ENCODE measurements around the gene LPAR3.
"Not testable (repeated sequence)": the region's sequence is repeated elsewhere in the genome, so short reads cannot be mapped to it uniquely, and the experiment has no call there.

The LPAR3 gene

GRCh38 chr1:84902727-84903126, 9.7 kb upstream of the LPAR3 start:
- DNase-seq = not testable (repeated sequence)

- no peak for DNase-seq
Observed at GRCh38 chr1:84899969-84900368, 7.0 kb upstream of the LPAR3 start.

- no peak for DNase-seq
Observed at GRCh38 chr1:84896279-84896678, 3.3 kb upstream of the LPAR3 start.

- DNase-seq = no peak
Observed at GRCh38 chr1:84890566-84890965, 2.4 kb downstream of the LPAR3 start.

GRCh38 chr1:84889437-84889836, 3.6 kb downstream of the LPAR3 start:
- DNase-seq = peak; percentile 2

- DNase-seq = no peak
Observed at GRCh38 chr1:84888753-84889152, 4.3 kb downstream of the LPAR3 start.

GRCh38 chr1:84887261-84887934, 5.6 kb downstream of the LPAR3 start:
- no peak for DNase-seq

GRCh38 chr1:84885469-84885868, 7.5 kb downstream of the LPAR3 start:
- DNase-seq = no peak

- no peak for DNase-seq
Observed at GRCh38 chr1:84884671-84885389, 8.2 kb downstream of the LPAR3 start.

GRCh38 chr1:84883286-84883685, 9.7 kb downstream of the LPAR3 start:
- DNase-seq = no peak

- DNase-seq = no peak
Observed at GRCh38 chr1:84877592-84877991, 15.4 kb downstream of the LPAR3 start.

- no peak for DNase-seq
Observed at GRCh38 chr1:84876353-84876752, 16.7 kb downstream of the LPAR3 start.

GRCh38 chr1:84873366-84873765, 19.6 kb downstream of the LPAR3 start:
- no peak for DNase-seq

- DNase-seq = no peak
Observed at GRCh38 chr1:84872696-84873355, 20.2 kb downstream of the LPAR3 start.

GRCh38 chr1:84871181-84871580, 21.8 kb downstream of the LPAR3 start:
- no peak for DNase-seq

- no peak for DNase-seq
Observed at GRCh38 chr1:84870591-84870990, 22.4 kb downstream of the LPAR3 start.

- DNase-seq = peak; percentile 55
Observed at GRCh38 chr1:84869720-84870119, 23.3 kb downstream of the LPAR3 start.

GRCh38 chr1:84862810-84863251, 30.2 kb downstream of the LPAR3 start:
- peak; percentile 4 for DNase-seq

GRCh38 chr1:84861988-84862644, 30.9 kb downstream of the LPAR3 start:
- DNase-seq = no peak

GRCh38 chr1:84861516-84861915, 31.5 kb downstream of the LPAR3 start:
- DNase-seq = no peak

GRCh38 chr1:84859866-84860265, 33.1 kb downstream of the LPAR3 start:
- DNase-seq = no peak

GRCh38 chr1:84857906-84858305, 35.1 kb downstream of the LPAR3 start:
- DNase-seq = no peak

GRCh38 chr1:84856726-84857270, 36.2 kb downstream of the LPAR3 start:
- no peak for DNase-seq
